Measurements from ENCODE around the gene REL. TPM values are rescaled to one million over a fixed set of nuclear protein-coding genes. Genes with fewer than 3 reads are reported as not detected.
A peak's percentile ranks its signal among the peaks of the same experiment; 100 is the strongest.

The REL gene
- total RNA-seq: 10 to 100 TPM; 16.0 to 23.8 TPM
- 1 to 10 TPM in 1 of 2 donors, under 1 TPM in 1; 0.74 to 1.4 TPM for polyA plus RNA-seq
- long read RNA-seq, donor 1, transcript REL-202 (10 exons, 2,398 nt): major isoform, 15 of 25 reads
- long read RNA-seq, donor 1, partial matches to known transcripts: 1 of 25 reads
- long read RNA-seq, donor 1, other reads (novel, unspliced or antisense): 9 of 25 reads
- long read RNA-seq, donor 2, partial matches to known transcripts: 3 of 8 reads
- long read RNA-seq, donor 2, other reads (novel, unspliced or antisense): 2 of 8 reads

- 1% methylated on average over 89 to 90 of the region's 90 CpGs for WGBS, 2 donors
- Histone ChIP-seq H3K27me3 (ENCODE audit: control insufficient read depth in 1 of 2, insufficient read depth in 2 of 2, low read length in 1 of 2) (no peaks in the 10 kb centered on the region), H3K4me3 (ENCODE audit: low read length in 2 of 2) (peak within 1 kb of the TSS; percentile 87 to 97), H3K4me1 (ENCODE audit: control insufficient read depth in 1 of 2, insufficient read depth in 2 of 2, low read length in 2 of 2) (peaks cover 0 to 6% of the 10 kb centered on the region in 2 donors), H3K9me3 (ENCODE audit: control insufficient read depth, low read length) (no peaks in the 10 kb centered on the region), H3K36me3 (ENCODE audit: control insufficient read depth in 1 of 2, insufficient read depth in 2 of 2, low read length in 1 of 2) (no peaks in the 10 kb centered on the region), H3K27ac (ENCODE audit: low read depth in 1 of 2, low read length in 2 of 2) (peak within 1 kb of the TSS; percentile 59 to 83)
- intact Hi-C loops (cut with DNase I): loop anchor here (10.0 kb wide), 2 partner anchors 96 to 294 kb away; no protein-coding TSS in a partner anchor
- DNase-seq (peak; percentile 96 to 97), ATAC-seq (ENCODE audit: low FRiP score) (peak; percentile 98)
These were observed at the start of gene REL for GRCh38 chr2:60881047-60881932. Gene REL (plus strand): TSS chr2:60881574. CDS start chr2:60881841, 267 bp downstream.

- no peaks in the 10 kb centered on the region for H3K36me3 ChIP-seq (ENCODE audit: control insufficient read depth in 1 of 2, insufficient read depth in 2 of 2, low read length in 1 of 2)
- intact Hi-C loops (cut with DNase I): no loop called here
- H3K9me3 ChIP-seq (ENCODE audit: control insufficient read depth, low read length): peaks cover 2% of the 10 kb centered on the region
- ATAC-seq (ENCODE audit: low FRiP score) (no peak), DNase-seq (no peak)
- no peaks in the 10 kb centered on the region for H3K27me3 ChIP-seq (ENCODE audit: control insufficient read depth in 1 of 2, insufficient read depth in 2 of 2, low read length in 1 of 2)
- no peaks in the 10 kb centered on the region for H3K4me1 ChIP-seq (ENCODE audit: control insufficient read depth in 1 of 2, insufficient read depth in 2 of 2, low read length in 2 of 2)
- no peak overlapping the region for H3K4me3 ChIP-seq (ENCODE audit: low read length in 2 of 2)
- no peak overlapping the region for H3K27ac ChIP-seq (ENCODE audit: low read depth in 1 of 2, low read length in 2 of 2)
These were observed 49.5 kb upstream of the REL start for GRCh38 chr2:60831921-60832320.

GRCh38 chr2:60832621-60833020 is 48.8 kb upstream of the REL start:
- no peak overlapping the region for H3K4me3 ChIP-seq (ENCODE audit: low read length in 2 of 2)
- WGBS, 2 donors: 34 to 41% methylated on average over 2 of the region's 2 CpGs
- H3K9me3 ChIP-seq (ENCODE audit: control insufficient read depth, low read length): peaks cover 2% of the 10 kb centered on the region
- H3K36me3 ChIP-seq (ENCODE audit: control insufficient read depth in 1 of 2, insufficient read depth in 2 of 2, low read length in 1 of 2): no peaks in the 10 kb centered on the region
- no peak overlapping the region for H3K27ac ChIP-seq (ENCODE audit: low read depth in 1 of 2, low read length in 2 of 2)
- no peaks in the 10 kb centered on the region for H3K4me1 ChIP-seq (ENCODE audit: control insufficient read depth in 1 of 2, insufficient read depth in 2 of 2, low read length in 2 of 2)
- intact Hi-C loops (cut with DNase I): no loop called here
- no peak for ATAC-seq (ENCODE audit: low FRiP score)
- no peak for DNase-seq
- H3K27me3 ChIP-seq (ENCODE audit: control insufficient read depth in 1 of 2, insufficient read depth in 2 of 2, low read length in 1 of 2): peaks cover 0 to 4% of the 10 kb centered on the region in 2 donors

GRCh38 chr2:60834270-60834717 is 47.1 kb upstream of the REL start:
- 35 to 48% methylated on average over 2 of the region's 2 CpGs for WGBS, 2 donors
- peaks cover 2% of the 10 kb centered on the region for H3K9me3 ChIP-seq (ENCODE audit: control insufficient read depth, low read length)
- H3K27ac ChIP-seq (ENCODE audit: low read depth in 1 of 2, low read length in 2 of 2): no peak overlapping the region
- peaks cover 0 to 5% of the 10 kb centered on the region in 2 donors for H3K27me3 ChIP-seq (ENCODE audit: control insufficient read depth in 1 of 2, insufficient read depth in 2 of 2, low read length in 1 of 2)
- H3K36me3 ChIP-seq (ENCODE audit: control insufficient read depth in 1 of 2, insufficient read depth in 2 of 2, low read length in 1 of 2): no peaks in the 10 kb centered on the region
- H3K4me3 ChIP-seq (ENCODE audit: low read length in 2 of 2): no peak overlapping the region
- H3K4me1 ChIP-seq (ENCODE audit: control insufficient read depth in 1 of 2, insufficient read depth in 2 of 2, low read length in 2 of 2): no peaks in the 10 kb centered on the region
- DNase-seq (no peak), ATAC-seq (ENCODE audit: low FRiP score) (no peak)
- intact Hi-C loops (cut with DNase I): no loop called here

GRCh38 chr2:60836491-60836890 is 44.9 kb upstream of the REL start:
- no peak for ATAC-seq (ENCODE audit: low FRiP score)
- Histone ChIP-seq H3K27me3 (ENCODE audit: control insufficient read depth in 1 of 2, insufficient read depth in 2 of 2, low read length in 1 of 2) (peaks cover 0 to 5% of the 10 kb centered on the region in 2 donors), H3K9me3 (ENCODE audit: control insufficient read depth, low read length) (peaks cover 2% of the 10 kb centered on the region), H3K4me1 (ENCODE audit: control insufficient read depth in 1 of 2, insufficient read depth in 2 of 2, low read length in 2 of 2) (no peaks in the 10 kb centered on the region), H3K36me3 (ENCODE audit: control insufficient read depth in 1 of 2, insufficient read depth in 2 of 2, low read length in 1 of 2) (no peaks in the 10 kb centered on the region), H3K4me3 (ENCODE audit: low read length in 2 of 2) (no peak overlapping the region), H3K27ac (ENCODE audit: low read depth in 1 of 2, low read length in 2 of 2) (no peak overlapping the region)
- WGBS, 2 donors: 78 to 83% methylated on average over 3 of the region's 3 CpGs
- no peak for DNase-seq
- intact Hi-C loops (cut with DNase I): no loop called here

GRCh38 chr2:60837123-60837522 is 44.3 kb upstream of the REL start:
- Histone ChIP-seq H3K9me3 (ENCODE audit: control insufficient read depth, low read length) (peaks cover 2% of the 10 kb centered on the region), H3K36me3 (ENCODE audit: control insufficient read depth in 1 of 2, insufficient read depth in 2 of 2, low read length in 1 of 2) (no peaks in the 10 kb centered on the region), H3K4me1 (ENCODE audit: control insufficient read depth in 1 of 2, insufficient read depth in 2 of 2, low read length in 2 of 2) (no peaks in the 10 kb centered on the region), H3K4me3 (ENCODE audit: low read length in 2 of 2) (no peak overlapping the region), H3K27ac (ENCODE audit: low read depth in 1 of 2, low read length in 2 of 2) (no peak overlapping the region), H3K27me3 (ENCODE audit: control insufficient read depth in 1 of 2, insufficient read depth in 2 of 2, low read length in 1 of 2) (peaks cover 0 to 5% of the 10 kb centered on the region in 2 donors)
- WGBS, 2 donors: 73 to 78% methylated on average over 1 of the region's 1 CpG
- ATAC-seq (ENCODE audit: low FRiP score): no peak
- no peak for DNase-seq
- intact Hi-C loops (cut with DNase I): no loop called here

GRCh38 chr2:60838481-60838880 is 42.9 kb upstream of the REL start:
- ATAC-seq (ENCODE audit: low FRiP score) (no peak), DNase-seq (no peak)
- no peak overlapping the region for H3K4me3 ChIP-seq (ENCODE audit: low read length in 2 of 2)
- H3K9me3 ChIP-seq (ENCODE audit: control insufficient read depth, low read length): peaks cover 2% of the 10 kb centered on the region
- no peaks in the 10 kb centered on the region for H3K36me3 ChIP-seq (ENCODE audit: control insufficient read depth in 1 of 2, insufficient read depth in 2 of 2, low read length in 1 of 2)
- H3K27me3 ChIP-seq (ENCODE audit: control insufficient read depth in 1 of 2, insufficient read depth in 2 of 2, low read length in 1 of 2): peaks cover 0 to 5% of the 10 kb centered on the region in 2 donors
- intact Hi-C loops (cut with DNase I): no loop called here
- H3K4me1 ChIP-seq (ENCODE audit: control insufficient read depth in 1 of 2, insufficient read depth in 2 of 2, low read length in 2 of 2): no peaks in the 10 kb centered on the region
- 56 to 58% methylated on average over 3 of the region's 3 CpGs for WGBS, 2 donors
- no peak overlapping the region for H3K27ac ChIP-seq (ENCODE audit: low read depth in 1 of 2, low read length in 2 of 2)

- WGBS, 2 donors: 79 to 88% methylated on average over 9 of the region's 9 CpGs
- H3K4me1 ChIP-seq (ENCODE audit: control insufficient read depth in 1 of 2, insufficient read depth in 2 of 2, low read length in 2 of 2): no peaks in the 10 kb centered on the region
These were observed 42.1 kb upstream of the REL start for GRCh38 chr2:60839126-60839813.

More at GRCh38 chr2:60839126-60839813, 42.1 kb upstream of the REL start:
- Histone ChIP-seq H3K27me3 (ENCODE audit: control insufficient read depth in 1 of 2, insufficient read depth in 2 of 2, low read length in 1 of 2) (peaks cover 0 to 5% of the 10 kb centered on the region in 2 donors), H3K27ac (ENCODE audit: low read depth in 1 of 2, low read length in 2 of 2) (no peak overlapping the region), H3K9me3 (ENCODE audit: control insufficient read depth, low read length) (peaks cover 2% of the 10 kb centered on the region), H3K36me3 (ENCODE audit: control insufficient read depth in 1 of 2, insufficient read depth in 2 of 2, low read length in 1 of 2) (no peaks in the 10 kb centered on the region), H3K4me3 (ENCODE audit: low read length in 2 of 2) (no peak overlapping the region)
- ATAC-seq (ENCODE audit: low FRiP score): no peak
- intact Hi-C loops (cut with DNase I): no loop called here
- DNase-seq: no peak

Data from aorta (tissue), 5 donors.